ENCODE results near the gene SPTSSB. TPM values are rescaled to one million over a fixed set of nuclear protein-coding genes. Genes with fewer than 3 reads are reported as not detected.

The SPTSSB gene
- total RNA-seq, 1 experiment from 2014 or later, result 2.9 TPM

DNA sequence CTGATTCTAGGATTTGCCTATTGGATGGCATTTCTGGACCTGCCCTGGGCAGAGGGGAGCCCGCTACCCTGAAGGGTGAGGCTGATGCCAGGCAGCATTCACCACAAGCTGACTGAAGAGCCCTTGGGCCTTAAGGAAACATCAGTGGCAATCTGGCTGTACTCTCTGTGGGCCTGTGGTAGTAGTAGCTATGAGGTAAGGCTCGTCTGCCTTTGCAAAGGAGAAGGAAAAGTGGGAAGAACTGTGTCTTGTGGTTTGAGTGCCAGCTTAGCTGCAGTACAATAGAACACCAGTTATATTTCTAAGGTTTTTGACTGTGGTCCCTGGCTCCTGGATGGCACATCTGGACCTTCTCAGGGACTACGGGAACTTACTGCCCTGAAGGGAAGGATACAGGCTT lies 51.5 kb downstream of the SPTSSB start:
- ChIA-PET RAD21 (ENCODE audit: low non-redundant PET in 1 of 2, low total read pairs in 2 of 2, uncharacterized antibody in 2 of 2, unreplicated experiment in 2 of 2) (no interaction called here), POLR2A (no interaction called here), CTCF (no interaction called here)
- ATAC-seq (no peak), DNase-seq (ENCODE audit: low read depth, low spot score) (no peak)
- no peak overlapping the region for H3K27ac ChIP-seq (ENCODE audit: low read depth, low read length)
- H3K27me3 ChIP-seq (ENCODE audit: insufficient read depth, low read length), result no peaks in the 10 kb centered on the region
- intact Hi-C loops (cut with micrococcal nuclease), result no loop called here
- no peak overlapping the region for H3K4me3 ChIP-seq (replicated peaks in 1 of 2; ENCODE audit: low read depth in 1 of 2, low read length in 2 of 2)
- peaks cover 0 to 12% of the 10 kb centered on the region in 2 experiments; a peak in 2 of 4 replicates for H3K4me1 ChIP-seq (ENCODE audit: control insufficient read depth in 1 of 2, insufficient read depth in 2 of 2, low read length in 2 of 2)
- H3K36me3 ChIP-seq (ENCODE audit: control insufficient read depth in 1 of 2, insufficient read depth in 2 of 2, low read length in 2 of 2), result no peaks in the 10 kb centered on the region
- H3K4me2 ChIP-seq (ENCODE audit: low read length), result no peak overlapping the region
- no peak overlapping the region for H2AFZ ChIP-seq (ENCODE audit: low read depth, low read length, poor library complexity, severe bottlenecking)
- H3K9me3 ChIP-seq (ENCODE audit: control insufficient read depth in 1 of 2, insufficient read depth in 1 of 2, low read depth in 1 of 2, low read length in 2 of 2), result no peaks in the 10 kb centered on the region
- H4K20me1 ChIP-seq (ENCODE audit: insufficient read depth), result no peaks in the 10 kb centered on the region
- BruUV-seq (replicated peaks), result no TSS peak
- TF ChIP-seq EZH2phosphoT487 (IDR thresholded peaks at IDR 0.05; ENCODE audit: borderline replicate concordance) (no peak), JUND (IDR thresholded peaks at IDR 0.05) (no peak), POLR2AphosphoS5 (IDR thresholded peaks at IDR 0.05; ENCODE audit: low read depth, low read length) (no peak), YY1 (IDR thresholded peaks at IDR 0.05; ENCODE audit: extremely low read depth, insufficient replicate concordance, low read depth, low read length) (no peak), ZNF274 (IDR thresholded peaks at IDR 0.05; ENCODE audit: low read depth, low read length) (no peak), SP1 (IDR thresholded peaks at IDR 0.05; ENCODE audit: low read depth) (no peak), EGR1 (IDR thresholded peaks at IDR 0.05; ENCODE audit: low read depth) (no peak), REST (IDR thresholded peaks at IDR 0.05; ENCODE audit: low read depth) (no peak), CTCF (IDR thresholded peaks at IDR 0.05 in 2 of 3, conservative IDR thresholded peaks at IDR 0.05 in 1 of 3; ENCODE audit: borderline replicate concordance in 1 of 3, insufficient read depth in 1 of 3, low read depth in 2 of 3, low read length in 2 of 3) (no peak), ZFX (IDR thresholded peaks at IDR 0.05) (no peak), SIN3A (IDR thresholded peaks at IDR 0.05; ENCODE audit: low read depth) (no peak), MAX (IDR thresholded peaks at IDR 0.05) (no peak), TCF7L2 (IDR thresholded peaks at IDR 0.05; ENCODE audit: borderline replicate concordance, extremely low read depth, insufficient read depth, insufficient read length) (no peak), CEBPB (IDR thresholded peaks at IDR 0.05; ENCODE audit: low read depth) (no peak), POLR2A (IDR thresholded peaks at IDR 0.05; ENCODE audit: borderline replicate concordance, extremely low read depth, insufficient read depth, insufficient read length) (no peak)
- H3K79me2 ChIP-seq (ENCODE audit: insufficient read depth, low read length), result no peaks in the 10 kb centered on the region
- no peaks in the 10 kb centered on the region for H3K9me2 ChIP-seq (ENCODE audit: insufficient read depth)
- no peak overlapping the region for H3K9ac ChIP-seq (ENCODE audit: low read length)
